ENCODE measurements around the gene AKTIP.
"Not testable (repeated sequence)": the region's sequence is repeated elsewhere in the genome, so short reads cannot be mapped to it uniquely, and the experiment has no call there.

Gene AKTIP

GRCh38 chr16:53502331-53503269 is at the start of gene AKTIP:
AKTIP (minus strand) TSS chr16:53503209; CDS start chr16:53500259, 2,950 bp downstream.
- H3K27ac ChIP-seq = peak within 1 kb of the TSS; percentile 94
- peak; percentile 65 for TF ChIP-seq ZFX (IDR thresholded peaks at IDR 0.05)
- no peak for TF ChIP-seq CTCF (conservative IDR thresholded peaks at IDR 0.05)

GRCh38 chr16:53549970-53550690 is 47.1 kb upstream of the AKTIP start:
- no peak for TF ChIP-seq ZFX (IDR thresholded peaks at IDR 0.05)
- TF ChIP-seq CTCF (conservative IDR thresholded peaks at IDR 0.05) = peak; percentile 83
- peak overlapping the region; percentile 27 for H3K27ac ChIP-seq

GRCh38 chr16:53546988-53547391 is 44.0 kb upstream of the AKTIP start:
- H3K27ac ChIP-seq = no peak overlapping the region
- no peak for TF ChIP-seq ZFX (IDR thresholded peaks at IDR 0.05)
- peak; percentile 53 for TF ChIP-seq CTCF (conservative IDR thresholded peaks at IDR 0.05)

GRCh38 chr16:53545433-53545832 is 42.4 kb upstream of the AKTIP start:
- TF ChIP-seq ZFX (IDR thresholded peaks at IDR 0.05) = no peak
- H3K27ac ChIP-seq = no peak overlapping the region

GRCh38 chr16:53542283-53542682 is 39.3 kb upstream of the AKTIP start:
- no peak for TF ChIP-seq CTCF (conservative IDR thresholded peaks at IDR 0.05)
- TF ChIP-seq ZFX (IDR thresholded peaks at IDR 0.05) = no peak

GRCh38 chr16:53541326-53541725 is 38.3 kb upstream of the AKTIP start:
- TF ChIP-seq CTCF (conservative IDR thresholded peaks at IDR 0.05) = no peak
- no peak for TF ChIP-seq ZFX (IDR thresholded peaks at IDR 0.05)
- H3K27ac ChIP-seq = no peak overlapping the region

More at GRCh38 chr16:53542283-53542682, 39.3 kb upstream of the AKTIP start:
- no peak overlapping the region for H3K27ac ChIP-seq

- not testable (repeated sequence) for H3K27ac ChIP-seq
Measured at GRCh38 chr16:53539759-53540718, 37.0 kb upstream of the AKTIP start.

- H3K27ac ChIP-seq = not testable (repeated sequence)
Measured at GRCh38 chr16:53539346-53539745, 36.3 kb upstream of the AKTIP start.

Measured in C4-2B (cell line).